Spleen (tissue), 7 donors: ENCODE data around the gene AHRR.

ENCODE experiments used
- CTCF ChIP-seq, 11 experiments: fragments of 200-600 bp in 7 of 11; fragments of 450-650 bp in 4 of 11; sonication (generic) in 4 of 11; IDR thresholded peaks in 8 of 11; conservative IDR thresholded peaks in 3 of 11; 1 replicate in 7 of 11; 2 replicates in 4 of 11; pipeline versions ENCODE4 v1.4.0 to v1.8.0; 2016 to 2021; ENCODE audit warnings: antibody characterized with exemption in 11 of 11, inconsistent platforms in 4 of 11, mild to moderate bottlenecking in 1 of 11
- POLR2A ChIP-seq, 3 donors: fragments of 450-650 bp; IDR thresholded peaks; one replicate each; pipeline ENCODE4 v1.5.1; 2017; ENCODE audit warnings: antibody characterized with exemption in 3 of 3, mild to moderate bottlenecking in 1 of 3
- donor health status: DM: no; HTN: no; CAD: no; lungs with moderate emphysema.
- donor health status: DM: no; HTN: no; CAD: no.
- donor health status: DM: no; HTN: no; CAD: no.

- no peak for TF ChIP-seq CTCF (IDR thresholded peaks at IDR 0.05 in 8 of 11, conservative IDR thresholded peaks at IDR 0.05 in 3 of 11)
- no peak for TF ChIP-seq POLR2A (IDR thresholded peaks at IDR 0.05)
Measured at GRCh38 chr5:463952-464351, 142.4 kb downstream of the AHRR start.
